ENCODE data around the gene FOXI2.

FOXI2 gene

GRCh38 chr10:127744956-127745355, 8.0 kb downstream of the FOXI2 start:
- DNase-seq, result no peak

- DNase-seq, result no peak
Observed at GRCh38 chr10:127745861-127746260, 8.9 kb downstream of the FOXI2 start.

- DNase-seq, result peak; percentile 58
Observed at GRCh38 chr10:127755753-127756152, 18.8 kb downstream of the FOXI2 start.

- DNase-seq, result peak; percentile 17
Observed at GRCh38 chr10:127756264-127756663, 19.3 kb downstream of the FOXI2 start.

GRCh38 chr10:127757033-127757432, 20.0 kb downstream of the FOXI2 start:
- peak; percentile 15 for DNase-seq

GRCh38 chr10:127759276-127759675, 22.3 kb downstream of the FOXI2 start:
- no peak for DNase-seq

- no peak for DNase-seq
Observed at GRCh38 chr10:127762925-127763324, 25.9 kb downstream of the FOXI2 start.

GRCh38 chr10:127774766-127775559, 38.0 kb downstream of the FOXI2 start:
- DNase-seq, result peak; percentile 26

- DNase-seq, result no peak
Observed at GRCh38 chr10:127776816-127777215, 39.8 kb downstream of the FOXI2 start.

- DNase-seq, result no peak
Observed at GRCh38 chr10:127781412-127781811, 44.4 kb downstream of the FOXI2 start.

- DNase-seq, result no peak
Observed at GRCh38 chr10:127787873-127788272, 50.9 kb downstream of the FOXI2 start.

- DNase-seq, result peak; percentile 72
Observed at GRCh38 chr10:127790066-127790624, 53.2 kb downstream of the FOXI2 start.
